Measurements from ENCODE around the gene WNT16. TPM values are rescaled to one million over a fixed set of nuclear protein-coding genes. Genes with fewer than 3 reads are reported as not detected.
A peak's percentile ranks its signal among the peaks of the same experiment; 100 is the strongest.

WNT16 gene
- total and polyA plus RNA-seq, 2 of the 8 experiments (the other 6 are each of a cell fraction or from before 2014, with no cell fraction given): 0.11 to 0.52 TPM

- no peak overlapping the region for H2BK20ac ChIP-seq (ENCODE audit: low read length)
- WGBS, 2 experiments (ENCODE audit: extremely low coverage in 1 of 2, insufficient coverage in 1 of 2, insufficient read length in 1 of 2, insufficient replicate concordance in 2 of 2, low coverage in 1 of 2, low lambda C conversion rate in 2 of 2, missing lambda C conversion rate in 1 of 2): 82% methylated on average over 2 of the region's 2 CpGs; no CpG with 5 or more reads in 1 of the 2 experiments
- no peak for DNase-seq (ENCODE audit: low read depth in 1 of 2, low spot score in 2 of 2)
- H3K18ac ChIP-seq (ENCODE audit: extremely low read depth, low read length): no peak overlapping the region
- ChIA-PET CTCF (ENCODE audit: partially characterized antibody) (interaction anchor here (0.7 kb wide), 1 partner anchor 10 kb away, joined by 4 read pairs; no protein-coding TSS in a partner anchor), POLR2A (ENCODE audit: partially characterized antibody) (no interaction called here)
- H3K36me3 ChIP-seq (ENCODE audit: control insufficient read depth in 2 of 4, insufficient read depth in 4 of 4, low read length in 3 of 4): no peaks in the 10 kb centered on the region; a peak in 1 of 8 replicates
- H3K4me1 ChIP-seq (replicated peaks in 1 of 4; ENCODE audit: control insufficient read depth in 3 of 4, insufficient read depth in 4 of 4, low read length in 3 of 4): no peaks in the 10 kb centered on the region
- H3K56ac ChIP-seq (replicated peaks; ENCODE audit: insufficient read length, low read depth, low read length): no peak overlapping the region
- no peak overlapping the region for H3K4ac ChIP-seq (replicated peaks; ENCODE audit: insufficient read length, low read depth, low read length)
- H3K79me1 ChIP-seq (ENCODE audit: low read depth, low read length): no peaks in the 10 kb centered on the region
- H3K4me2 ChIP-seq (ENCODE audit: insufficient read depth in 1 of 2, low read depth in 2 of 2, low read length in 2 of 2): no peak overlapping the region
- H4K8ac ChIP-seq (ENCODE audit: extremely low read depth, insufficient read depth, low read length): no peak overlapping the region
- TF ChIP-seq BRCA1 (IDR thresholded peaks at IDR 0.05; ENCODE audit: low read depth, low read length) (no peak), NRF1 (IDR thresholded peaks at IDR 0.05; ENCODE audit: low read depth, low read length) (no peak), NANOG (IDR thresholded peaks at IDR 0.05; ENCODE audit: insufficient read depth, low read depth, low read length, poor library complexity, severe bottlenecking) (no peak), TAF7 (optimal IDR thresholded peaks at IDR 0.05; ENCODE audit: borderline replicate concordance, low read depth, low read length) (no peak), CHD1 (IDR thresholded peaks at IDR 0.05; ENCODE audit: low read depth, low read length) (no peak), MAFK (IDR thresholded peaks at IDR 0.05; ENCODE audit: low read depth, low read length) (no peak), POLR2A (IDR thresholded peaks at IDR 0.05; ENCODE audit: control extremely low read depth in 1 of 2, low read depth in 2 of 2, low read length in 2 of 2) (no peak)
- H3K27ac ChIP-seq (ENCODE audit: low read depth, low read length): no peak overlapping the region
- no peak overlapping the region for H2AK5ac ChIP-seq (ENCODE audit: low read depth, low read length)
- no peak overlapping the region for H3K4me3 ChIP-seq (ENCODE audit: extremely low read depth in 1 of 4, insufficient read depth in 2 of 4, low read depth in 3 of 4, low read length in 4 of 4)
- H4K5ac ChIP-seq (ENCODE audit: insufficient read length, low read depth, low read length): no peak overlapping the region
- no peaks in the 10 kb centered on the region for H3K79me2 ChIP-seq (ENCODE audit: control insufficient read depth in 1 of 2, insufficient read depth in 2 of 2, low read length in 2 of 2)
- no peak overlapping the region for H3K14ac ChIP-seq (ENCODE audit: insufficient read length)
- no peak for FAIRE-seq
- H2BK5ac ChIP-seq (ENCODE audit: low read depth, low read length): no peak overlapping the region
- no peak overlapping the region for H2BK120ac ChIP-seq (replicated peaks; ENCODE audit: low read depth, low read length)
- H2BK12ac ChIP-seq (ENCODE audit: low read depth, low read length): no peak overlapping the region
- no peaks in the 10 kb centered on the region for H3K9me3 ChIP-seq (ENCODE audit: insufficient read depth in 2 of 2, low read depth in 1 of 2, low read length in 1 of 2)
- H3K23me2 ChIP-seq (ENCODE audit: low read depth, low read length): no peaks in the 10 kb centered on the region
- 0 out of 2 replicates have a peak overlapping the region, but pooled peaks have one; percentile 10 for H2AFZ ChIP-seq (ENCODE audit: low read length)
- no peaks in the 10 kb centered on the region for H4K20me1 ChIP-seq (replicated peaks in 1 of 2; ENCODE audit: control insufficient read depth in 1 of 2, insufficient read depth in 2 of 2, low read length in 2 of 2)
- H3K9ac ChIP-seq (replicated peaks in 1 of 4; ENCODE audit: extremely low read depth in 1 of 4, low read depth in 3 of 4, low read length in 3 of 4): no peak overlapping the region
- no peak overlapping the region for H4K91ac ChIP-seq (replicated peaks; ENCODE audit: insufficient read length, low read length)
- H3K23ac ChIP-seq (ENCODE audit: insufficient read length): no peak overlapping the region
- H3K27me3 ChIP-seq (replicated peaks in 1 of 4; ENCODE audit: control insufficient read depth in 3 of 4, extremely low read depth in 1 of 4, insufficient read depth in 3 of 4, low read length in 3 of 4): no peaks in the 10 kb centered on the region
- H2BK15ac ChIP-seq (ENCODE audit: low read length): no peak overlapping the region
Observed at GRCh38 chr7:121297843-121298242, 31.0 kb upstream of the WNT16 start.

All from H1 (cell line).